Smooth muscle cell of trachea (primary cell): ENCODE data around the gene UROC1. TPM values are rescaled to one million over a fixed set of nuclear protein-coding genes. Genes with fewer than 3 reads are reported as not detected.

Experiments used
- total RNA-seq: library from RNA; depleted of rRNA; stranded (reverse); fragments of >200 nt; gene quantifications from 2 replicates; pipeline ENCODE4 v1.2.1, GENCODE V29; 2014

Gene UROC1
- total RNA-seq: not detected in 2 replicates

DNA sequence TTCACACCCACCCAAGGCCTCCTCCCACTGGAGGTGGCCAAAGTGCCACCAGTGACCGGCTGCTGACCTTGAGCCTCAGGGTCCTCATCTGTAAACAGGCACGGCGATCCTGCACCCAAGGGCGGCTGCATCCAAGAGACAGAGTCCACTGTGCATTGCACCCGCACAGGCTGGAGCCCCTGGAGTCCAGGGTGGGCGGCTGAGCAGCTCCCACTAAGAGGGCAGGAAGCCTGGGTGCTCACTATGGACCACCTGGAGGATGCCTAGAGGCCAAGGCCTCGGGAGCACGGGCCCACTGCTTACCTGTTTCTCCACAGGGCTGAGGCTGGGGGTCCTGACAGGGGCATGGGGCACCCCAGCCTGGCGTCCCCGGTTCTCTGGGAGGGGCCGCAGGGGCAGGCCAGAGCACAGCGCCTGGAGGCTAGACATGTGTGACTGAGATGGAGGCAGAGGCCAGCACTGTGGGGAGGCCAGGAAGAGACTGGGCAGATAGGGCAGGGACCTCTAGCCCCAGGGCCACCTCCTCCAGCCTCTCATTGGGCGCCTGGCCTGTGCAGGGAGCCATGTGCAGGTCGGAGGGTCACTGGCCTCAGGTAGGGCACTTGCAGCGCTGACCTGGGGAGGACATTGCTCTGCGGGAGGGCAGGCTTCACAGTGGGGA lies at the start of gene UROC1:
TSS of gene UROC1 (minus strand) at position 483 of the 661 bp plus-strand sequence. CDS start at position 429, 54 bp downstream.

DNA sequence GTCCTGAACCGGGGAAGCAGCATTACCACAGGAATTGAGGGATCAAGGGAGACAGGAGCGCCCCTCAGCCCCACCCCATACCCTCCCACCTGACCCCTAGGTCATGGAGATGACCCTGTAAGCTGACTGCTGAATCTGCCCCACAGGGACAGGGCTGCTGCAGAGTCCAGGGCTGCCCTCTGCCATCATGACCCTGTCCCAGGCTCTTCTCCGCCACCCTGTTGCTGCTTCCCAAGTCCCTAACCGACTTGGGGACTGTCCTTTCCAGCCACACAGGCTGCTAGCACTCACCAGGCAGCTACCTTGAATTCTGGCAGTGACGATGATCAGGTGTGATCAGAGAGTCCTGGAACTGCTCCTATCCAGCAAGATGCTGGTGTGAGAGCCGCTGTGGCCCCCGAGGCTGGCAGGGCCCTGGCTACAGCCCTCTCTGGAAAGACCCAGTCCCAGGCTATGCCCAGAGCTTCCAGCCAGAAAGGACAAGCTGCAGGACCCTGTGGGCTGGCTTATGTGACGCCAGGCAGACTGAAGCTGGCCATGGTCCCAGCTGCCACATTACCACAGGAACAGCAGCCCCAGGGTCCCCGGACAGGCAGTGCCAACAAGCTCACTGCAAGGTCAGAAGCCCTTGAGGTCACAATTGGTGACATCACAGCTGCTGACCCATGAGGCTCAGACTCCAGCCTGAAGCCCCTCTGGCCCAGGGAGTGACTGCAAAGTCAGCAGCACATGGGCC lies 40.9 kb upstream of the UROC1 start, which contains the start of gene C3orf22:
TSS of gene C3orf22 (minus strand) at position 597 of the 736 bp plus-strand sequence. CDS start 5,542 bp downstream, outside the sequence.

DNA sequence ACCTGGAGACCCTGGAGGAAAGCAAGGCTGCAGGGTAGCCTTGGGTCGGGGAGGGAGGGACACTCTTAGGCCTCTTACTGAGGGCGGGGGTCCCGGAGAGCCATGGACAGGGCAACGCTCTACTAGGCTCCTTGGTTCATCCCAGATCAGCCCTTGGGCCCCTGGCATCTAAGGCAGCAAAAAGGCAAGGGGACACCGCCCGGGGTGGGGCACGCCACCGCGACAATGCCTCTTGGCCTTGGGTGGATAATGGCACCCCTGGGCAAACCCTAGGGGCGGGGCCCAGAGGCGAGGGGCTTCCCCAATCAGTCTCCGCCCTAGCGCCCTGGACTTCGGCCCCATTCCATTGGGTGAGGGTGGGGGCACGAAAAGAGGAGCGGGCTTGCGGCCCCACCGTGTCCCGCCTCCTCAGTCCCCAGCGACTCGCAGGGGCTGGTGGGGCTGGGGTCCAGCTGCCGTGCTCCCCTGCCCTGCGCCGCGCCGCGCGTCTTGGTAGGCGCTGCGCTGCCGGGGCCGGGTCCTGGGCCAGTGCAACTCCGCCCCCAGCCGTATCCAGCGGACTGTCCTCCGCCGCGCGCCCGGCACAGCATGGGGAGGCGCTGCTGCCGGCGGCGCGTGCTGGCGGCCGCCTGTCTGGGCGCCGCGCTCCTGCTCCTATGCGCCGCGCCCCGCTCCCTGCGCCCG lies 6.3 kb upstream of the UROC1 start, which contains the start of gene CHST13:
TSS of gene CHST13 (plus strand) at position 411 of the 684 bp plus-strand sequence. CDS start at position 589, 178 bp downstream.

DNA sequence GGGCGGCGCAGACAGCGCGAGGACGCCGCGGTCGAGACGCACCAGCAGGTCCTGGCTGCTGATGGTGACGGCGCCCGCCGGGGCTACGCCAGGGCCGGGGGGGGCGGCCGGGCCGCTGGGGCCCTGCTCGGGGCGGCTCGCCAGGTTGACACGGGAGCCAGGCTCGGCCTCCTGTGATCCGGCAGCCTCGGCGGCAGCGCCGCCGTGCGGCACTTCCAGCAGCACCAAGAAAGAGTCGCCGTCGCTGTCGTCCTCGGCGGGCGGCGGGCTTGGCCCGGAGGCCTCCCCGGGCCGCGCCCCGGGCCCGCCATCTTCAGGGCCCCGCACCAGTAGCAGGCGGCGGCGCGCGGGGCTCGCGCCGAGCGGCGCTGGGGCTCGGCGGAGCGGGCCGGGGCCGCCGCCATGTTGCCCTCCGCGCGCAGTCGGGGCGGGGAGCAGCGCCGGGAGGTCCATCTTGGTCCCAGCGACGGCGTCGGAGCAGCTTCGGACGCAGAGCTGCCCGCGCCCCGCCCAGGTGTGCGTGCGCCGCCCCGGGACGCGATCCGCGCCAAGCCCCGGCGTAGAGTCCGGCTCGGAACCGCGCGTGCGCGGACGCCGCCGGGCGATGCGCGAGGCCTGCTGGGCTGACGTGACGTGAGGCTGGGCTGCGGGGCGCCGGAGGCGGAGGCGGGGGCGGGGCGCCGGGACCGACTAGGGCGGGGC lies 42.0 kb downstream of the UROC1 start, which contains the start of gene ZXDC:
TSS of gene ZXDC (minus strand) at position 479 of the 702 bp plus-strand sequence. CDS start at position 453, 26 bp downstream.

Other genes starting within 250 kb of the UROC1 start
- 3.2 and 4.1 TPM in 2 replicates for gene KLF15, start 160.4 kb downstream of the UROC1 start, total RNA-seq
- gene CFAP100, start 122.9 kb downstream of the UROC1 start, total RNA-seq: not detected in 2 replicates
- 17.7 and 27.1 TPM in 2 replicates for gene ZXDC, start 41.9 kb downstream of the UROC1 start, total RNA-seq
- gene CHST13, start 6.4 kb upstream of the UROC1 start, total RNA-seq: 0.15 and 0.17 TPM in 2 replicates
- gene C3orf22, start 41.2 kb upstream of the UROC1 start, total RNA-seq: not detected in 2 replicates
- gene TXNRD3, start 137.4 kb upstream of the UROC1 start, total RNA-seq: 8.3 and 10.3 TPM in 2 replicates
- gene CHCHD6, start 186.5 kb upstream of the UROC1 start, total RNA-seq: 12.6 and 13.7 TPM in 2 replicates